IMR-90 (cell line): ENCODE measurements around the gene RNF144A. TPM values are rescaled to one million over a fixed set of nuclear protein-coding genes. Genes with fewer than 3 reads are reported as not detected.

Source experiments
- ATAC-seq: fragments of 200-7000 bp; cut with Tn5 transposase; 2 replicates; pipeline ENCODE4 v1.9.1; 2020; ENCODE audit warnings: low read depth, mild to moderate bottlenecking, moderate library complexity
- BruUV-seq: library from RNA; stranded (reverse); fragments of 400-500 nt; replicated peaks from 2 replicates; lab custom pipeline; 2021; lab: Mats Ljungman, UMichigan
- CTCF ChIA-PET: fragments of 300-600 bp; formaldehyde crosslinking; extraction: SDS; loops from one replicate; lab custom pipeline; 2021; ENCODE audit warnings: antibody characterized with exemption; lab: Yijun Ruan, JAX
- POLR2A ChIA-PET: fragments of 300-600 bp; sonication (Branson Sonifier 250); formaldehyde crosslinking; loops from one replicate; lab custom pipeline; 2022; ENCODE audit warnings: antibody characterized with exemption; ENCODE audit not compliant: unreplicated experiment; lab: Charles Lee
- DNase-seq: peaks from one replicate; pipeline ENCODE4 v3.0.0; 2013
- H2AFZ ChIP-seq: replicated peaks from 2 replicates; pipeline ENCODE3; 2013; ENCODE audit warnings: low read length, mild to moderate bottlenecking; ENCODE audit not compliant: poor library complexity
- H2AK5ac ChIP-seq: 2 replicates; pipeline ENCODE4 v1.6.1; 2013; ENCODE audit warnings: low read depth, low read length, inconsistent platforms
- H2AK9ac ChIP-seq: replicated peaks from 2 replicates; pipeline ENCODE3; 2013; ENCODE audit warnings: mild to moderate bottlenecking, low read depth, low read length, moderate library complexity; ENCODE audit not compliant: poor library complexity
- H2BK120ac ChIP-seq: 2 replicates; pipeline ENCODE4 v1.6.1; 2013; ENCODE audit warnings: low read depth, low read length, inconsistent platforms
- H2BK15ac ChIP-seq: 3 replicates; pipeline ENCODE4 v1.6.1; 2013; ENCODE audit warnings: low read depth, low read length, inconsistent platforms
- H2BK20ac ChIP-seq: 2 replicates; pipeline ENCODE4 v1.6.1; 2013; ENCODE audit warnings: low read depth, mild to moderate bottlenecking, inconsistent platforms, low read length, moderate library complexity
- H2BK5ac ChIP-seq: 2 replicates; pipeline ENCODE4 v1.6.1; 2013; ENCODE audit warnings: mild to moderate bottlenecking, low read depth, low read length, inconsistent platforms; ENCODE audit not compliant: poor library complexity, severe bottlenecking
- H3K14ac ChIP-seq: replicated peaks from 2 replicates; pipeline ENCODE4 v1.6.1; 2013; ENCODE audit warnings: low read depth, low read length, inconsistent platforms
- H3K18ac ChIP-seq: 2 replicates; pipeline ENCODE4 v1.6.1; 2013; ENCODE audit warnings: low read depth, low read length, control low read depth
- H3K23ac ChIP-seq: 2 replicates; pipeline ENCODE4 v1.6.1; 2013; ENCODE audit warnings: low read depth, low read length, inconsistent platforms
- H3K27ac ChIP-seq: 2 replicates; pipeline ENCODE4 v1.5.1; 2013; ENCODE audit warnings: mild to moderate bottlenecking, control low read depth, low read length; ENCODE audit not compliant: insufficient read depth
- H3K27me3 ChIP-seq: 2 replicates; pipeline ENCODE4 v1.6.1; 2013; ENCODE audit warnings: low read length; ENCODE audit not compliant: control insufficient read depth, insufficient read depth
- H3K36me3 ChIP-seq: 2 replicates; pipeline ENCODE4 v1.6.1; 2013; ENCODE audit warnings: low read length, mixed read lengths; ENCODE audit not compliant: control insufficient read depth, insufficient read depth
- H3K4ac ChIP-seq: 2 replicates; pipeline ENCODE4 v1.6.1; 2013; ENCODE audit warnings: low read depth, low read length, inconsistent platforms
- H3K4me1 ChIP-seq: 2 replicates; pipeline ENCODE4 v1.6.1; 2013; ENCODE audit warnings: low read length, mixed read lengths; ENCODE audit not compliant: control insufficient read depth, insufficient read depth
- H3K4me2 ChIP-seq: 2 replicates; pipeline ENCODE4 v1.6.1; 2013; ENCODE audit warnings: low read depth, mild to moderate bottlenecking, control low read depth, low read length, moderate library complexity
- H3K4me3 ChIP-seq: 2 replicates; pipeline ENCODE4 v1.5.1; 2013; ENCODE audit warnings: low read depth, mild to moderate bottlenecking, control low read depth, low read length, moderate library complexity; ENCODE audit not compliant: insufficient read depth
- H3K56ac ChIP-seq: 2 replicates; pipeline ENCODE4 v1.6.1; 2013; ENCODE audit warnings: low read length, inconsistent platforms; ENCODE audit not compliant: insufficient read depth; ENCODE audit errors: extremely low read depth
- H3K79me1 ChIP-seq, 2 experiments: 2 replicates each; pipeline ENCODE4 v1.6.1; 2013; ENCODE audit warnings: low read length in 2 of 2, inconsistent platforms in 1 of 2, low read depth in 1 of 2
- H3K9ac ChIP-seq: 2 replicates; pipeline ENCODE4 v1.6.1; 2013; ENCODE audit warnings: low read depth, low read length, control low read depth
- H3K9me1 ChIP-seq: 2 replicates; pipeline ENCODE4 v1.6.1; 2013; ENCODE audit warnings: low read length, inconsistent platforms; ENCODE audit not compliant: insufficient read depth
- H3K9me3 ChIP-seq: 2 replicates; pipeline ENCODE4 v1.6.1; 2013; ENCODE audit warnings: low read length; ENCODE audit not compliant: control insufficient read depth, insufficient read depth
- H4K20me1 ChIP-seq: 2 replicates; pipeline ENCODE4 v1.6.1; 2013; ENCODE audit warnings: low read length, inconsistent platforms; ENCODE audit not compliant: insufficient read depth
- H4K5ac ChIP-seq: 2 replicates; pipeline ENCODE4 v1.6.1; 2013; ENCODE audit warnings: mild to moderate bottlenecking, low read depth, low read length, control low read depth
- H4K8ac ChIP-seq, 2 experiments: 2 replicates each; pipeline ENCODE4 v1.6.1; 2013; ENCODE audit warnings: low read depth in 2 of 2, low read length in 2 of 2, control low read depth in 1 of 2, inconsistent platforms in 1 of 2
- H4K91ac ChIP-seq: 2 replicates; pipeline ENCODE4 v1.6.1; 2013; ENCODE audit warnings: low read depth, low read length, inconsistent platforms; ENCODE audit not compliant: insufficient read depth
- CEBPB ChIP-seq: IDR thresholded peaks from 2 replicates; pipeline ENCODE4 v1.6.1; 2012; ENCODE audit warnings: low read depth, low read length, improper control_type of control experiment
- CHD1 ChIP-seq: IDR thresholded peaks from 2 replicates; pipeline ENCODE4 v1.6.1; 2012; ENCODE audit warnings: low read depth, low read length, improper control_type of control experiment
- FOS ChIP-seq: fragments of 150-350 bp; IDR thresholded peaks from 2 replicates; pipeline ENCODE4 v1.6.1; 2016; ENCODE audit warnings: low read depth, low read length
- MAFK ChIP-seq: IDR thresholded peaks from 2 replicates; pipeline ENCODE4 v1.6.1; 2012; ENCODE audit warnings: low read depth, low read length, improper control_type of control experiment
- MAZ ChIP-seq: IDR thresholded peaks from 2 replicates; pipeline ENCODE4 v1.6.1; 2012; ENCODE audit warnings: low read depth, mild to moderate bottlenecking, low read length, improper control_type of control experiment, moderate library complexity, borderline replicate concordance
- MXI1 ChIP-seq: IDR thresholded peaks from 2 replicates; pipeline ENCODE4 v1.6.1; 2012; ENCODE audit warnings: low read depth, mild to moderate bottlenecking, low read length, moderate library complexity, borderline replicate concordance
- NFE2L2 ChIP-seq: fragments of 150-350 bp; IDR thresholded peaks from 2 replicates; pipeline ENCODE4 v1.6.1; 2016; ENCODE audit warnings: low read depth, mild to moderate bottlenecking, low read length
- POLR2A ChIP-seq: IDR thresholded peaks from 2 replicates; pipeline ENCODE4 v1.6.1; 2012; ENCODE audit warnings: mild to moderate bottlenecking, low read depth, low read length
- RAD21 ChIP-seq: IDR thresholded peaks from 2 replicates; pipeline ENCODE4 v1.6.1; 2012; ENCODE audit warnings: low read length, improper control_type of control experiment
- RFX5 ChIP-seq: IDR thresholded peaks from 2 replicates; pipeline ENCODE4 v1.8.0; 2012; ENCODE audit warnings: low read depth, mild to moderate bottlenecking, low read length, moderate library complexity
- WGBS, 2 experiments: methylation state at CpG; one replicate each; pipeline versions ENCODE4 v1.1.5 to v1.1.7; 2013; ENCODE audit warnings: missing lambda C conversion rate in 2 of 2; ENCODE audit not compliant: insufficient read length in 1 of 2; ENCODE audit errors: extremely low coverage in 2 of 2; 5-methylcytosine and 5-hydroxymethylcytosine counted together
- dilution Hi-C: fragments of 300-500 bp; cut with HindIII; formaldehyde crosslinking; loops from one replicate; pipeline ENCODE4 v1.14.3; 2018; ENCODE audit warnings: low sequenced_read_pairs; ENCODE audit not compliant: unreplicated experiment
- in situ Hi-C: fragments of 300-500 bp; cut with MboI; formaldehyde crosslinking; loops from 3 replicates; pipeline ENCODE4 v1.14.3; 2019; ENCODE audit warnings: low sequenced_read_pairs, inconsistent platforms, mixed read lengths
- intact Hi-C: fragments of 100-400 bp; cut with micrococcal nuclease; formaldehyde crosslinking; loops from 2 replicates; pipeline ENCODE4 v1.10.0; 2022
- polyA plus RNA-seq, 3 experiments: library from polyadenylated mRNA; depleted of rRNA; stranded (reverse); fragments of >200 nt; gene quantifications; 2 replicates each; pipeline ENCODE4 v1.2.3, GENCODE V29; 2012; ENCODE audit warnings: low replicate concordance in 1 of 3
- total RNA-seq: library from RNA; depleted of rRNA; stranded (reverse); fragments of >200 nt; gene quantifications from 2 replicates; pipeline ENCODE4 v1.2.3, GENCODE V29; 2012
- TF ChIP-seq, protein P1 (sequence below): fragments of 150-350 bp; IDR thresholded peaks from 2 replicates; pipeline ENCODE4 v1.6.1; 2016; ENCODE audit warnings: low read depth, mild to moderate bottlenecking, low read length, moderate library complexity, borderline replicate concordance
- TF ChIP-seq, protein P2 (sequence below): conservative IDR thresholded peaks from 2 replicates; pipeline ENCODE4 v1.5.1; 2012; ENCODE audit warnings: mild to moderate bottlenecking, low read depth, low read length, improper control_type of control experiment

Gene RNF144A
- total and polyA plus RNA-seq, 2 of the 4 experiments (the other 2 are of a cell fraction) = 0.18 to 0.26 TPM

DNA sequence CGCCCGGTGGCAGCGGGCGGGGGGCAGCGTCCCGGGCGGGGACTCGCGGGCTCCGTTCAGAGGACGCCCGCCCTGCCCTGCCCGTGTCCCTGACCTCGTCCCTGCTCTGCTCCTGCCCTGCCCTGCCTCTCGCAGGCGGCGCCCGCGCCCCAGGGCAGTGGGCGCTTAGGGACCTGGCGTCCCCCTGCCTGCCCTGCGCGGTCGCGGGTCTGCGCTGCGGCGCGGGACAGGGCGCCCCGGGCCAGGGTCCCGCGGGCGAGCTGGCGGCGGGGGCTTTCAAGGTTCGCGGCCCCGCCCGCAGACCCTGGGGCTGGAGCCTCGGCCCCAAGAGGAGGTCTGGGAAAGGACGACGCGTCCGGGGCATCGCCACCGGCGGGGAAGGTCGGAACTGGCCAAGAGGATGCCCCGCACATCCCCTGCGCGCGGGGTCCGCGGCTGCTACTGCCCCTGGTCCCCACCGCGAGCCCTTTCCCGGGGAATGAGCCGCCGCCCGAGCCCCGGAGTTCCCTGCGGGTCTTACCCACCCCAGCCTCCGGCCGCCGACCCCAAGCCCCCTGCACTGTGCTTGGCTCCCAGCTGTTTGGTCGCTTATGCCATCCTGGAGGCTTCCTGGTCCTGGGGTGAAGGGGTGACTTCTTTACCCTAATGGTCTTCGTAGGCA lies 679 bp downstream of the RNF144A start:
- DNase-seq = no peak
- no peak overlapping the region for H3K4ac ChIP-seq
- ChIA-PET POLR2A (interaction anchor here (0.6 kb wide), 1 partner anchor 431 kb away, joined by 3 read pairs; no protein-coding TSS in a partner anchor), CTCF (no interaction called here)
- BruUV-seq = no TSS peak
- TF ChIP-seq CEBPB = no peak
- no peak for TF ChIP-seq MXI1
- no peak for TF ChIP-seq NFE2L2
- TF ChIP-seq CHD1 = no peak
- TF ChIP-seq, protein P1, sequence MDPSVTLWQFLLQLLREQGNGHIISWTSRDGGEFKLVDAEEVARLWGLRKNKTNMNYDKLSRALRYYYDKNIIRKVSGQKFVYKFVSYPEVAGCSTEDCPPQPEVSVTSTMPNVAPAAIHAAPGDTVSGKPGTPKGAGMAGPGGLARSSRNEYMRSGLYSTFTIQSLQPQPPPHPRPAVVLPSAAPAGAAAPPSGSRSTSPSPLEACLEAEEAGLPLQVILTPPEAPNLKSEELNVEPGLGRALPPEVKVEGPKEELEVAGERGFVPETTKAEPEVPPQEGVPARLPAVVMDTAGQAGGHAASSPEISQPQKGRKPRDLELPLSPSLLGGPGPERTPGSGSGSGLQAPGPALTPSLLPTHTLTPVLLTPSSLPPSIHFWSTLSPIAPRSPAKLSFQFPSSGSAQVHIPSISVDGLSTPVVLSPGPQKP = no peak
- TF ChIP-seq RFX5 = no peak
- TF ChIP-seq MAFK = no peak
- TF ChIP-seq FOS = no peak
- no peak for TF ChIP-seq RAD21
- TF ChIP-seq POLR2A = no peak
- TF ChIP-seq MAZ = no peak
- TF ChIP-seq, protein P2, sequence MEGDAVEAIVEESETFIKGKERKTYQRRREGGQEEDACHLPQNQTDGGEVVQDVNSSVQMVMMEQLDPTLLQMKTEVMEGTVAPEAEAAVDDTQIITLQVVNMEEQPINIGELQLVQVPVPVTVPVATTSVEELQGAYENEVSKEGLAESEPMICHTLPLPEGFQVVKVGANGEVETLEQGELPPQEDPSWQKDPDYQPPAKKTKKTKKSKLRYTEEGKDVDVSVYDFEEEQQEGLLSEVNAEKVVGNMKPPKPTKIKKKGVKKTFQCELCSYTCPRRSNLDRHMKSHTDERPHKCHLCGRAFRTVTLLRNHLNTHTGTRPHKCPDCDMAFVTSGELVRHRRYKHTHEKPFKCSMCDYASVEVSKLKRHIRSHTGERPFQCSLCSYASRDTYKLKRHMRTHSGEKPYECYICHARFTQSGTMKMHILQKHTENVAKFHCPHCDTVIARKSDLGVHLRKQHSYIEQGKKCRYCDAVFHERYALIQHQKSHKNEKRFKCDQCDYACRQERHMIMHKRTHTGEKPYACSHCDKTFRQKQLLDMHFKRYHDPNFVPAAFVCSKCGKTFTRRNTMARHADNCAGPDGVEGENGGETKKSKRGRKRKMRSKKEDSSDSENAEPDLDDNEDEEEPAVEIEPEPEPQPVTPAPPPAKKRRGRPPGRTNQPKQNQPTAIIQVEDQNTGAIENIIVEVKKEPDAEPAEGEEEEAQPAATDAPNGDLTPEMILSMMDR = no peak
- H3K9me3 ChIP-seq = peaks cover 4% of the 10 kb centered on the region; the same call in 1 of the 2 replicates
- H3K4me1 ChIP-seq = no peaks in the 10 kb centered on the region
- no peak overlapping the region for H2AK9ac ChIP-seq
- H2AFZ ChIP-seq = peak overlapping the region; percentile 88
- no peaks in the 10 kb centered on the region for H4K20me1 ChIP-seq
- peaks cover 15% of the 10 kb centered on the region for H3K27me3 ChIP-seq
- H2BK5ac ChIP-seq = no peak overlapping the region
- dilution Hi-C loops (no loop called here), in situ Hi-C loops (no loop called here), intact Hi-C loops (loop anchor here (5.0 kb wide), 1 partner anchor 124 kb away; no protein-coding TSS in a partner anchor)
- no peak overlapping the region for H2BK20ac ChIP-seq
- no peak overlapping the region for H3K14ac ChIP-seq
- no peaks in the 10 kb centered on the region for H3K79me1 ChIP-seq
- peak overlapping the region; percentile 58 for H3K4me3 ChIP-seq
- no peak overlapping the region for H3K18ac ChIP-seq
- WGBS, 2 experiments = 5% methylated on average over 24 of the region's 68 CpGs; no CpG with 5 or more reads in 1 of the 2 experiments
- no peak overlapping the region for H3K23ac ChIP-seq
- no peak overlapping the region for H3K9ac ChIP-seq
- no peak overlapping the region for H3K56ac ChIP-seq
- ATAC-seq = no peak; the same call in none of the 2 replicates
- no peaks in the 10 kb centered on the region for H3K36me3 ChIP-seq
- no peak overlapping the region for H2BK15ac ChIP-seq
- no peak overlapping the region for H3K27ac ChIP-seq
- no peak overlapping the region for H4K5ac ChIP-seq
- H3K4me2 ChIP-seq = peak overlapping the region; percentile 51; the same call in 1 of the 2 replicates
- no peak overlapping the region for H2BK120ac ChIP-seq
- H2AK5ac ChIP-seq = no peak overlapping the region
- H4K8ac ChIP-seq = no peak overlapping the region
- no peaks in the 10 kb centered on the region for H3K9me1 ChIP-seq
- no peak overlapping the region for H4K91ac ChIP-seq
